Suppressor macrophage (primary cell): Measurements from ENCODE around the gene SFTPB.
A peak's percentile ranks its signal among the peaks of the same experiment; 100 is the strongest.

Experiments
- DNase-seq, 4 experiments: peaks; one replicate each; pipeline ENCODE4 v3.0.0-alpha.2; 2020 to 2022

Gene SFTPB

DNA sequence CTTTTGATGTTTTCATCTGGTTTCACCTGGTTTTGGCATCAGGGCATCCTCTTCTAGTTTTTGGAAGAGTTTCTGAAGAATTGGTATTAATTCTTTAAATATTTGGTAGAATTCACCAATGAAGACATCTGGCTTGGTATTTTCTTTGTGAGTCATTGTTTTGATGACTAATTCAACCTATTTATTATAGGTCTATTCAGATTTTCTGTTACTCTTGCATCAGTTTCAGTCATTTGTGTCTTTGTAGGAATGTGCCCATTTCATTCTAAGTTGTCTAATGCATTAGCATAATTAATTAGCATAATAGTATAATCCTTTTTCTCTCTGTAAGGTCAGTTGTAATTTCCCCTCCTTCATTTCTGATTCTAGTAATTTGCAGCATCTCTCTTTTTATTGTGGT lies 34.2 kb upstream of the SFTPB start:
- DNase-seq = peak in 1 of 4 experiments; percentile 37

DNA sequence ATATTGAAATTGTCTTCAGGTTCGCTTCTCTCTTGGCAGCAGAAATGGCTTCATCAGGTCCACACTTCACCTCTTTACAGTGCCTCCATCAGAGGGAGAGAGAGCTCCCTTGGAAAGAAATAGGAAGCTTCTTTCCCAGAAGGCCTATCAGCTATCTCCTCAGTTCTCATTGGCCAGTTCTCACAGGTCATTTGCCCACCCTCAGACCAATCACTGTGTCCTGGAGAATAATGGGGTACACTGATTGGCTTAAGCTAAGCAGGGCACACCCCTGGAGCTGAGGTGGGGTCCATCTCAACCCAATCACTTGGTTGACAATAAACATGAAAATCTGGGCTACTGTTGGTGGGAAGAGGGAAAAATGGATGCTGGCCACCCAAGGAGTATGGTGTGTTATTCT lies 31.3 kb upstream of the SFTPB start:
- no peak for DNase-seq

GRCh38 chr2:85698880-85699254 lies 30.9 kb upstream of the SFTPB start:
- peak in 3 of 4 experiments; percentile 32 to 63 (median 54) for DNase-seq

- no peak for DNase-seq
These were observed 30.3 kb upstream of the SFTPB start for GRCh38 chr2:85698184-85698879.

DNA sequence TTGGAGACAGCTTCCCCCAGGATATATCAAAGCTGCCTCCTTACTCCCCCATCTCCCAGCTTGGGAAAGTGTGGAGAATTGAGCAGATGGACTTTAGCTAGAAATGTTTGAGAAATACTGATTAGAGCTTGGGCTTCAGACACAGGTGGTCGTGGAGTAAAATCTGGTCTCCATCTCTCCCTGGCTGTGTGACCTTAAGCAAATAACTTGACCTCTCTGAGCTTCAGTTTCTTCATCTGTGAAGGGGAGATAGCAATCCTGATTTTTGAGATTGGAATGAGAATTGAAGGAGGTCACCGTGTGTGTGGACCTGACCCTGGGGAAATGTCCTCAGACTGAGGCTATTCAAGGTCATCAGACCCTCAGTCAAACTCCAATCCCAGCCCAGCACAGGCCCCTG lies 29.7 kb upstream of the SFTPB start:
- DNase-seq = no peak

GRCh38 chr2:85697096-85697495 lies 29.1 kb upstream of the SFTPB start:
- DNase-seq = no peak

DNA sequence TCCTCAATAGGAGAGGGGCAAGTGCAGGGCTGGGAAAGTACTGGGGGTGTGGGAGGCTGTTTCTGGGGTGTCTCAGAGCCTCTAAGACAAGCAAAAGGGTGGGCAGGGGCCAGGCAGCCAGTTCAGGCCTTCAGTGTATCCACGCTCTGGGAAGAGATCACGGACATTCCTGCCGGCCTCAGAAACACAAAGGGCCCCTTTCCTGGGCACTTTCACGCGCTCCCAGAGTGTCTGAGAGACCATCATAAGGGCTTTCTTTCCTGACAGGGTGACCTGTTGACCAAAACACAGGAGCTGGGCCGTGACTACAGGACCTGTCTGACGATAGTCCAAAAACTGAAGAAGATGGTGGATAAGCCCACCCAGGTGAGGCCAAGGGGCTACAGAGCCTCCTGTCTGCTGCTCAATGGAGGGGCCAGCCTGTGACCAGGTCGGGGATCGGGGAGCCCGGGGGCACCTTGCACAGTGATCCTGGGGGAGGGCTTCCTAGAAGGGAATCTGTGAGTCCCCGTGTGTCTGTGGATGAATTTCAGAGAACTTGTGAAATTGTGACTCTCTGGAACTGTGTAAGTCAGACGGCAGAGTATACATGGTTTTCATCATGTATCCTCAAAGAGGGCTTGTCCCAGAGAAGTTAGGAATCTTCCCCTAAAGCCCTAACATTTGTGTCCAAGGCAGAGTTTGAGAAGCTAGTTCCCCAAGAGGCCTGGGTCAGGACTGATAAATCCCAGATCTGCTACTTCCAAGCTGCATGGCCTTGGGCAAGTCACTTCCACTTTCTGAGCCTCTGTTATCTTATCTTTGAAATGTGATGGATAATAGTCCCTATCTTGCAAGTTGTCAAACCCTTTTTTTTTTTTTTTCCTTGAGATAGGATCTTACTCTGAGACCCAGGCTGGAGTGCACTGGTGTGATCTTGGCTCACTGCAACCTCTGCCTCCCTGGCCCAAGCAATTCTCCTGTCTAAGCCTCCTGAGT lies 28.0 kb upstream of the SFTPB start:
- DNase-seq = peak in 2 of 4 experiments; percentile 29 to 37

GRCh38 chr2:85695121-85695520 lies 27.1 kb upstream of the SFTPB start:
- no peak for DNase-seq

DNA sequence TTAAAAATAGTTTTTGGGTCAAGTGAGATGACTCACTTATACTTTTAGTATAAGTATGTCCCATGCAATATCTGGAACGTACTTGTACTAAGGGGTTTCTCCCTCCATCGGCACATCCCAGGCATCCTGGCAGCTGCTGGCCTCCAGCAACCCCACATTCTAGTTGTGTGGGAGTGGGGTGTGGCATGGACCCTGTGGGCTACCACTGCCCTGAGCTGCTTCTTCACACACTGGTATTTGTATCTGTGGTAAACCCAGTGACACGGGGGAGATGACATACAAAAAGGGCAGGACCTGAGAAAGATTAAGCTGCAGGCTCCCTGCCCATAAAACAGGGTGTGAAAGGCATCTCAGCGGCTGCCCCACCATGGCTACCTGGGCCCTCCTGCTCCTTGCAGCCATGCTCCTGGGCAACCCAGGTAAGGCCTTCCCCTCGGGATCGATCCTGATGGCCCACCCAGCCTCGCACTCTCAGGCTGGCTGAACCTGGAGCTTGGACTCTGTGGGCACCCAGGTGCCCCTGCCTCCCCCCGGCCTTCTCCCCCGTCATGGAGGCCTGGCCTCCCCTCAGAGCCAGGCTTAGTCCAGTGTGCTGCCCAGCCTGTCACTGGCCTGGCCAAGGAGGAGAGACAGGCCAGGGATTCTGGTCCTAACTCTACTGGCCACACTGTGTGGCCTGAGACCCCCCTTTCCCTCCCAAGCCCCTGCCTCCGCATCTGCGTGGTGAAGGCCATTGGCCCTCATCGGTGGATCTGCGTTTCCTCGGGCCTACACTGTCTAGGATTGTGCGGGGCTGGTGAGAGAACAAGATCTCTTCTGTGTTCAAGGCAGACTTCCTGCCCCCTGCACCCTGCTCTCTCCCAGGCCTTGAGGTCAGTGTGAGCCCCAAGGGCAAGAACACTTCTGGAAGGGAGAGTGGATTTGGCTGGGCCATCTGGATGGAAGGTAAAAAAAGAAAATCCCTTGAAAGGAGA lies 26.3 kb upstream of the SFTPB start, which contains the start of gene GNLY:
Gene GNLY (plus strand): TSS at position 307 of the 974 bp plus-strand sequence. CDS start 61 bp downstream, at position 368.
- DNase-seq = no peak

DNA sequence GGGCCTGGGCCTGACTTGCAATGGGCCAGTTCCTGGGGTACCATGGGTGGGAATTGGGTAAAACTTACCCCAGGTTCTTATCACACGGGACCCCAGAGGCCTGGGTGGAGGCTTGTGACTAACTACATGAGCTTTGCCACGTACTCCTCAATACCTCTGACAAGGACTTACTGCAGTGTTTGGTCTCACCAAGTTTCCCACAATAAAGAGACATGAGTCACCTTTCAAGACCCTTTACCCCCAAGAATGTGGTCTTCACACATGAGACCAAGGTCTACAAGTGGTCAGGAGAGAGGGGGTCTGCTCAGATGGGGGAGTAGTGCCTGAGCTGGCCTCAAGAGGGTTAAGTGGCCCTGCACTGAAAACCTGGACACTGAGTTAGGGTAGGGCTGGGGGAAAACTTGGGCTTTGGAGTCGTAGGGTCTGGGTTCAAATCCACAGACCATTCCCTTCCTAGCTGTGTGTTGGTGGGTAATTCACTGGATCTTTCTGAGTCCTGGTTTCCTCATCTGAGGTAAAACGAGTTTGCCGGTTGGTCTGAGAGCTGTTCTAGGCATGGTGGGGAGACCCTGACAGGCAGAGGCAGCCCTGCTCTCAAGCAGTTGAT lies 24.1 kb upstream of the SFTPB start:
- no peak for DNase-seq

DNA sequence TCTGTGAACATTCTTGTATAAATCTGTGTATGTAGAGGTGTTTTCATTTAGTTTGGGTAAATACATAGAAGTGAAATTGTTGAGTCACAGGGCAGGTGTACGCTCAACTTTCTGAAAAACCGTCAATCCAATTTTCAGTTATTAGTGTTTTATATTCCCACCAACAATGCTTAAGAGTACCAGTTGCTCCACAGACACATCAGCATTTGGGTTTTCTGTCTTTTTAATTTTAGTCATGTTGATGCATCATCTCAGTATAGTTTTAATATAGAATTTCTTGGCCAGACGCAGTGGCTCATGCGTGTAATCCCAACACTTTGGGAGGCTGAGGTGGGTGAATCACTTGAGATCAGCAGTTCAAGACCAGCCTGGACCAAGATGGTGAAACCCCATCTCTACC lies 22.9 kb upstream of the SFTPB start:
- DNase-seq = no peak

DNA sequence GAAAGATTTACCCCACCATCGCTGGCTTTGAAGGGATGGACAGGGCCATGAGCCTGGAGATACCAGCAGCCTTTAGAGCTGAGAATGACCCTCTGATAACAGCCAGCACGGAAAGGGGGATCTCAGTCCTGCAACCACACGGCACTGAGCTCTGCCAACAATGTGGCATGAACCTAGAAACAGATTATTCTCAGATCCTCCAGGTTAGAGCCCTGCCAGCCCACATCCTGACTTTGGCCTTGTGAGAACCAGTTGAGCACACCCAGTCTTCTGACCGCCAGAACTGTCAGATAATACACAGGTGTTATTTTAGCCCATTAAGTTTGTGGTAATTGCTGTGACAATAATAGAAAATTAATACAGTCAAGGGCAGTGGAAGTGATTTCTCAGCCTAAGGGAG lies 16.8 kb upstream of the SFTPB start:
- DNase-seq = no peak

- DNase-seq = no peak
These were observed 16.4 kb upstream of the SFTPB start for GRCh38 chr2:85684380-85684779.

GRCh38 chr2:85682378-85682777 lies 14.4 kb upstream of the SFTPB start:
- DNase-seq = peak; percentile 24 to 60 (median 50)

DNA sequence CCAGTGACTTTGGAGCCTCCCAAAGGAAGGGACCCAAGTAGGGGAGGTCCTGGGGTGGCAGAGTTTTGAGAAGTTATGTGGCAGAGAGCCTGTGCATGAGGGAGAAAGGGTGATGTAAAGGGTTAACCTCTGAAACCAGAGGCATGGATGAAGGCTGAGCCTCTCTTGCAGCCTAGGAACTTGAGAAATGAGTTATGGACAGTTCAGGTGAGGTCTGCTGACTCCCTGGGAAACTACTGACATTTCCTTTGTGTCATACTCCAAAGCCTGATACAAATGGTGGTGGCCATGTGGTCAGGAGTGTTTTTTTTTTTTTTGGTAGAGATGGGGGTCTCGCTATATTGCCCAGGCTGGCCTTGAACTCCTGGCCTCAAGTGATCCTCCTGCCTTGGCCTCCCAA lies 13.8 kb upstream of the SFTPB start:
- DNase-seq = no peak

DNA sequence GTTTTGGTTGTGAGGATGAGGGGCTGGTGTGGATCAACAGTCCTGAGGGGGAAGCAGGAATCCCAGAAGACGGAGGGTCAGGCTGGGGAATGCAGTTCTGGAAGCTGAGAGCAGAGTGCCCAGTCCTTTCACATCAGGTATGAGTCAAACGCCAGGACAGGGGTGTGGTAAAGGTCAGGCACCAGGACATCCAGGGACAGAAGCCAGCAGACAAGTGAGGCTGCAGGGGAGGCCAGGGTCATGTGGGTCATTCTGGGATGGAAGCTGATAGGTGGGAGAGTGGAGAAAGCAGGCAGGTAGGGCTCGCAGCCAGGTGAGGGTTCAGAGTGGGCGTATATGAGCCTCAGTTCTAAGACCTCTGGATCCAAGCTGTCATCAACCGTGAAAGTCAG lies 13.4 kb upstream of the SFTPB start:
- no peak for DNase-seq

DNA sequence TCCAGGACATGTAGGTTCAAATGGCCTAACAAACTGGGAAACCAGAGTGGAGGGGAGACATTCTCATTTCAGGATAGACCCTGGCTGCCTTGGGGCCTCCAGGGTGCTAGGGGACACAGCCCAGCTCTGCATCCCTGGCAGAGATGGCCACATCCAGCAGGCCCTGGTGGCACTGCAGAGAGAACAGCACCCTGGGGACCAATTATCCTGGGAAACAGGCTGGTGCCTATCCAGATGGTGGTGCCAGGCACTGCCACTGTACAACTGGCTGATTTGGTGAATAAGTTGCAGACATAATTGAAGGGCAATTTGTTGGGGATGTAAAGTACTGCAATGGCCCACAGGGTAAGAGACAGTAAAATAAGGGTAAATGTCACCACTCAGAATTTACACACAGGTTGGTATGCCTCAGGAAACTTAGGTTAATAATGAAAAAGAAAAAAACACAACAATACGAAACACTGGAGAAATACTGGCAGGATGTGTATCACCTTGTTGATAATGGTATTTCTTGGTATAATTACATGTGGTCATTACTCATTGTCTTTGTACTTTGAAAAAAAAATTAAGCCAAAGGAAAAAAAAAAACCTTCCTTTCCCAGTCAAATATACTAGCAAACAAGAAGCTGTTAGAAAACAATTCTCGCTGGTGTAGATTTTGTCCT lies 12.8 kb upstream of the SFTPB start:
- DNase-seq = no peak

- DNase-seq = peak; percentile 69 to 82 (median 78)
These were observed 11.0 kb upstream of the SFTPB start for GRCh38 chr2:85678794-85679672.

DNA sequence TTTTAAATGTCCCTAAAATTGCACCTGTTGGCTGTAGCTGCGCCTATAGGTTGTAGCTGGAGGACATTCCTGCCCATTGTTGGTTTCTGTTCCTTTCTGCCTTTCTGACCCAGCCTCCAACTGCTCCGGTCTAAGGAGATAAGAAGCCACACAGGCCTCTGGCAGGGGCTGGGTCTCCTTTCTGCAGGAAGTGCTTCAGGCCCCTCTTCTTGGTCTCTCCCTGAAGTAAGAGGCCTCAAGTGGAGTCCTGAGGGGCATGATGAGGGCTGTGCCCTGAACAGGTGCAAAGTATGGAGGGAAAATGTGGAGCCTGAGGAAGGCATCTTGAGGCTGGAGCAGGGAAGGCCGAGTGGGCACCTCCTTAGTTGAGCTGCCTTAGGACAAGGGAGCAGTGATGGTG lies 10.4 kb upstream of the SFTPB start:
- DNase-seq = no peak

DNA sequence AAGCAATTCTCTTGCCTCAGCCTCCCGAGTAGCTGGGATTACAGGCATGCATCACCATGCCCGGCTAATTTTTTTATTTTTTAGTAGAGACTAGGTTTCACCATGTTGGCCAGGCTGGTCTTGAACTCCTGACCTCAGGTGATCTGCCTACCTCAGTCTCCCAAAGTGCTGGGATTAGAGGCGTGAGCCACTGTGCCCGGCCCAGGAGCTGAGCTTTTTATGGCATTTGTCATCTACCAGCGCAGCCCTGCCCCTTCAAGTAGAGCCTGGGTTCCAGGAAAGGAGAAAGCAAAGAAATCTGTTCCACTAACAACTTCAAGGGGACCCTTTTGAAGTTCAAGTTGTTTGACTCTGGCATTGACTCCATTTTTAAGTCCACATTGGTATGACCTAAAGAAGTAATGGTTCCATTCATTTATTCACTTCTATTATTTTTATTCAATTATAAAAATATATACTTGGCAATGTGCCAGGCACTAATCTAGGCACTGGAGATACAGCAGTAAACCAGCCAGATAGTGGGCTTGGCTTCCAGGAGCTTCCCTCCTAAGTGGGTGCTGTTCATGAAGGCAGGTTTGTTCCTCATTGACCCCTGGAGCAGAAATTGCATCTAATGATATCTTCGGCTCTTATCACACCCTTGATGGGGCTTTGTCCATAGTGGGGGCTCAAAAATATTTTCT lies 8.0 kb upstream of the SFTPB start:
- DNase-seq = no peak
